Central memory CD8-positive, alpha-beta T cell (primary cell): ENCODE measurements around the gene RPS6KL1.

Experiments used
- ATAC-seq: fragments of 150-1000 bp; cut with Tn5 transposase; replicated peaks from 2 replicates; pipeline ENCODE4 v1.10.0; 2022; ENCODE audit warnings: mild to moderate bottlenecking, moderate FRiP score, moderate number of reproducible peaks; ENCODE audit not compliant: poor library complexity, severe bottlenecking; ENCODE audit errors: extremely low read depth
- DNase-seq, 2 donors: peaks; one replicate each; pipeline ENCODE4 v3.0.0; 2021; ENCODE audit warnings: low spot score in 2 of 2
- H3K27ac Mint-ChIP-seq: one replicate; pipeline ENCODE4 v1.8.0; 2022; ENCODE audit warnings: low read depth, mild to moderate bottlenecking, moderate library complexity, mixed read lengths
- H3K27me3 Mint-ChIP-seq: one replicate; pipeline ENCODE4 v1.8.0; 2022; ENCODE audit warnings: mixed read lengths
- H3K36me3 Mint-ChIP-seq: one replicate; pipeline ENCODE4 v1.8.0; 2022; ENCODE audit warnings: mild to moderate bottlenecking, moderate library complexity, mixed read lengths; ENCODE audit not compliant: insufficient read depth
- H3K4me1 Mint-ChIP-seq: one replicate; pipeline ENCODE4 v1.8.0; 2022; ENCODE audit warnings: mixed read lengths
- H3K4me3 Mint-ChIP-seq: one replicate; pipeline ENCODE4 v1.8.0; 2022; ENCODE audit warnings: mild to moderate bottlenecking, moderate library complexity, mixed read lengths
- H3K9me3 Mint-ChIP-seq: one replicate; pipeline ENCODE4 v1.8.0; 2022; ENCODE audit warnings: mixed read lengths

RPS6KL1 gene

DNA sequence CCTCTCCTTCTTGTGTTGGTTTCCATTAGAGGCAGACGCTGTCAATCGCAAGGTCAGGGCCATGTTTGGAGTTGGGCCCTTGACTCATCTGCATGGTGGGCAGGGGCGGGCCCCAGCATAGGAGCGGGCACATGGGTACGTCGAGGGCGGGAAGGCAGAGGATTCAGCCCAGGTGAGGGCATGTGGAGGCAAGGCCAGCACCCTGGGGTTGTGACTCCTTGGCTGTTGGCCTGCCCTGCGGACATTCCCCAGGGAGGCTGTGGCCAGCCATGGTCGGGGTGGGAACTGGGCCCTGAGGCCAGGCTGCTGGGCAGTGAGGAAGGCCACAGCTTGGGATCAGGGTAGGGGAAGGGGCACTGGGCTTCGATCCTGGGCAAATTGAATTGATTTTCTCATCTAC, 10.3 kb downstream of the RPS6KL1 start:
- no peak for DNase-seq
- Mint-ChIP-seq H3K9me3 (no peaks in the 10 kb centered on the region), H3K4me3 (no peak overlapping the region), H3K27ac (no peak overlapping the region), H3K4me1 (no peaks in the 10 kb centered on the region), H3K36me3 (peaks cover 3% of the 10 kb centered on the region), H3K27me3 (peaks cover 15% of the 10 kb centered on the region)
- no peak for ATAC-seq

GRCh38 chr14:74912111-74912510, 10.9 kb downstream of the RPS6KL1 start:
- H3K27ac Mint-ChIP-seq, result no peak overlapping the region
- DNase-seq (no peak), ATAC-seq (no peak)
- no peaks in the 10 kb centered on the region for H3K9me3 Mint-ChIP-seq
- no peaks in the 10 kb centered on the region for H3K4me1 Mint-ChIP-seq
- no peak overlapping the region for H3K4me3 Mint-ChIP-seq
- H3K27me3 Mint-ChIP-seq, result peaks cover 10% of the 10 kb centered on the region
- peaks cover 3% of the 10 kb centered on the region for H3K36me3 Mint-ChIP-seq

GRCh38 chr14:74911704-74912103, 11.4 kb downstream of the RPS6KL1 start:
- Mint-ChIP-seq H3K27me3 (peaks cover 9% of the 10 kb centered on the region), H3K4me3 (no peak overlapping the region), H3K4me1 (no peaks in the 10 kb centered on the region), H3K27ac (no peak overlapping the region), H3K36me3 (peaks cover 3% of the 10 kb centered on the region), H3K9me3 (no peaks in the 10 kb centered on the region)
- ATAC-seq, result no peak
- DNase-seq, result no peak

GRCh38 chr14:74911221-74911620, 11.8 kb downstream of the RPS6KL1 start:
- no peaks in the 10 kb centered on the region for H3K9me3 Mint-ChIP-seq
- H3K4me3 Mint-ChIP-seq, result no peak overlapping the region
- H3K4me1 Mint-ChIP-seq, result no peaks in the 10 kb centered on the region
- no peak overlapping the region for H3K27ac Mint-ChIP-seq
- ATAC-seq (no peak), DNase-seq (no peak)
- peaks cover 3% of the 10 kb centered on the region for H3K36me3 Mint-ChIP-seq
- H3K27me3 Mint-ChIP-seq, result peaks cover 6% of the 10 kb centered on the region

DNA sequence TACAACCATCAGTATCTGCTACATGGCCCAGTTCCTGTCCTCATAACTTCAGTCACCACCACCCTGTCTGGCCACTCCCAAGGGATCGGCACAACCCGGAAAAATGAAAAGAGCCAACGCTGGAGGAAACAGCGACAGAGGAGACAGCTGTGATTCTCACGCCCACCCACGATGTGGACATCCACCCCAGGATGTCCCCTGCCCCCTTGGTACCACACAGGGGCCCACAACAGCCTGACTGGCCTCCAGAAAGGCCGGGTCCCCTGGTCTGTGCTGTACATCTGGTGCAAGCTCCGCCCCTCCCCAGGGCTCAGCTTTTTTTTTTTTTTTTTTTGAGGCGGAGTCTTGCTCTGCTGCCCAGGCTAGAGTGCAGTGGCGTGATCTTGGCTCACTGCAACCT, 12.5 kb downstream of the RPS6KL1 start:
- Mint-ChIP-seq H3K27me3 (no peaks in the 10 kb centered on the region), H3K9me3 (no peaks in the 10 kb centered on the region), H3K4me1 (no peaks in the 10 kb centered on the region), H3K4me3 (no peak overlapping the region), H3K36me3 (peaks cover 6% of the 10 kb centered on the region), H3K27ac (no peak overlapping the region)
- DNase-seq (no peak), ATAC-seq (no peak)

- H3K4me3 Mint-ChIP-seq, result no peak overlapping the region
- no peaks in the 10 kb centered on the region for H3K27me3 Mint-ChIP-seq
- no peak overlapping the region for H3K27ac Mint-ChIP-seq
- DNase-seq (no peak), ATAC-seq (no peak)
- peaks cover 6% of the 10 kb centered on the region for H3K36me3 Mint-ChIP-seq
- H3K9me3 Mint-ChIP-seq, result no peaks in the 10 kb centered on the region
- peaks cover under 1% of the 10 kb centered on the region for H3K4me1 Mint-ChIP-seq
Observed at GRCh38 chr14:74909911-74910310, 13.1 kb downstream of the RPS6KL1 start.

DNA sequence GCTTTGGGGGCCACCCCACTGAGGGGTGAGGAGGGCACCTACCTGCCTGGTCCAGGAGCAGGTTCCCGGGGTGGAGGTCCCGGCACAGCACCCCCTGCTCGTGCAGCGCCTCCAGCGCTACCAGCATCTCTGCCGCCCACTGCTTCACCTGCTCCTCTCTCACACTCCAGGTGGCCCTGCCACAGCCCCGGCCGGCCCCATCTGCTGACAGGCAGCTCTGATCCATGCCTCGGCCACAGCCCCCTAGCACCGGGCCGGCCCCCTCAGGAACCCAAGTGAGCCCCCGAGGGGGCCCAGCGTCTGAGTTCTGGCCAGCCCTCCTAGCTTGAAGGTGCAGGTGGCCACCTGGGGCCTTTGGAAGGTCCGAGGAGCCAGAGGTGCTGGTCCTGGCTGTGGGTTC, 13.6 kb downstream of the RPS6KL1 start:
- Mint-ChIP-seq H3K4me1 (peaks cover 5% of the 10 kb centered on the region), H3K9me3 (no peaks in the 10 kb centered on the region), H3K36me3 (peaks cover 9% of the 10 kb centered on the region), H3K4me3 (no peak overlapping the region), H3K27me3 (no peaks in the 10 kb centered on the region), H3K27ac (no peak overlapping the region)
- DNase-seq (no peak), ATAC-seq (no peak)

DNA sequence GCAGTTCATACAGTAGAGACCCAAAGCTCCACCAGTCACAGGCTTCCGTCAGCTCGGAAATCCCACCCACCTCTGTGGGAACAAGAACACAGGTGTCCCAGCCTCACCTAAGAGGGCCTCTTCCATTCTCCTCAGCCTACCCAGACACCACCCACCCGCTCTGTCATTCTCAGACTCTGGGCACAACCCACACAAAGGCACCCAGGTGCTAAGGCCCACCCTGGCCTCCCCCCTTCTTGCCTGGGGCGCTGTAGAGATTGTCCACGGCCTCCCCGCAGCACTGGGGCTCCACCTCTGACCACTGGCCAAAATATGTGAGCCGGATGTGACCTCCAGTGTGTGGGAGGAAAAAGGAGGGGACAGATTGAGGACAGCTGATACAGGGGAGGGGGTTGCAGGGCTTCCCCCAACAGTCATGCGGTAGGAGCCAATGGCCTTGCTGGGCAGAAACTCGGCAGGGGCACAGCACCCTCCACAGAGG, 14.2 kb downstream of the RPS6KL1 start:
- DNase-seq, result no peak
- Mint-ChIP-seq H3K36me3 (peaks cover 9% of the 10 kb centered on the region), H3K27ac (no peak overlapping the region), H3K9me3 (no peaks in the 10 kb centered on the region), H3K4me1 (peaks cover 6% of the 10 kb centered on the region), H3K27me3 (no peaks in the 10 kb centered on the region), H3K4me3 (no peak overlapping the region)
- ATAC-seq, result no peak

DNA sequence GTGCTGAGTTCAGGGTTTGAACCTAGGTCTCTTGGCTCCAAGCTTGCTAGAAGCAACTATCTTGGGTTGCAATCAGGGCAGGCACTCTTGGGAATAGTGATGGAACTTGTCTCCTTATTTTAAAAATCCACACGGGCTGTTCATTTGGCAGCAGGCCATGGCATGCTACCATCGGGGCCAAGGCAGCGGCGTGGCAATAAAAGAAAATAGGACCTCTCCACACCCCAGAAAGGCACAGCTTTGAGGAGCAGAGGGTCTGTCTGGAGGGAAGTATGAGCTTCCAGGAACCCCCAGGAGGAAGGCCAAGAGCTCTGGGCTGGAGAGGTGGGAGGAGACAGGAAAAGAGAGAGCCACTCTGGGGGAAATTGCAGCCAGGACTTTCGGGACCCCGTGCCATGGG, 15.3 kb downstream of the RPS6KL1 start:
- Mint-ChIP-seq H3K9me3 (no peaks in the 10 kb centered on the region), H3K27me3 (no peaks in the 10 kb centered on the region), H3K4me3 (no peak overlapping the region), H3K4me1 (peaks cover 6% of the 10 kb centered on the region), H3K36me3 (peaks cover 18% of the 10 kb centered on the region), H3K27ac (no peak overlapping the region)
- ATAC-seq (no peak), DNase-seq (no peak)

GRCh38 chr14:74906925-74907521, 16.0 kb downstream of the RPS6KL1 start:
- ATAC-seq, result no peak
- peaks cover 6% of the 10 kb centered on the region for H3K4me1 Mint-ChIP-seq
- no peaks in the 10 kb centered on the region for H3K9me3 Mint-ChIP-seq
- no peak overlapping the region for H3K27ac Mint-ChIP-seq
- DNase-seq, result no peak
- no peaks in the 10 kb centered on the region for H3K27me3 Mint-ChIP-seq
- peaks cover 25% of the 10 kb centered on the region for H3K36me3 Mint-ChIP-seq
- H3K4me3 Mint-ChIP-seq, result no peak overlapping the region

- H3K4me3 Mint-ChIP-seq, result no peak overlapping the region
- H3K9me3 Mint-ChIP-seq, result no peaks in the 10 kb centered on the region
- ATAC-seq (peak; percentile 52), DNase-seq (peak; percentile 63 to 73)
- H3K27ac Mint-ChIP-seq, result no peak overlapping the region
- H3K36me3 Mint-ChIP-seq, result peaks cover 35% of the 10 kb centered on the region
- peaks cover 6% of the 10 kb centered on the region for H3K4me1 Mint-ChIP-seq
- H3K27me3 Mint-ChIP-seq, result no peaks in the 10 kb centered on the region
Observed at GRCh38 chr14:74905595-74906142, 17.4 kb downstream of the RPS6KL1 start.

DNA sequence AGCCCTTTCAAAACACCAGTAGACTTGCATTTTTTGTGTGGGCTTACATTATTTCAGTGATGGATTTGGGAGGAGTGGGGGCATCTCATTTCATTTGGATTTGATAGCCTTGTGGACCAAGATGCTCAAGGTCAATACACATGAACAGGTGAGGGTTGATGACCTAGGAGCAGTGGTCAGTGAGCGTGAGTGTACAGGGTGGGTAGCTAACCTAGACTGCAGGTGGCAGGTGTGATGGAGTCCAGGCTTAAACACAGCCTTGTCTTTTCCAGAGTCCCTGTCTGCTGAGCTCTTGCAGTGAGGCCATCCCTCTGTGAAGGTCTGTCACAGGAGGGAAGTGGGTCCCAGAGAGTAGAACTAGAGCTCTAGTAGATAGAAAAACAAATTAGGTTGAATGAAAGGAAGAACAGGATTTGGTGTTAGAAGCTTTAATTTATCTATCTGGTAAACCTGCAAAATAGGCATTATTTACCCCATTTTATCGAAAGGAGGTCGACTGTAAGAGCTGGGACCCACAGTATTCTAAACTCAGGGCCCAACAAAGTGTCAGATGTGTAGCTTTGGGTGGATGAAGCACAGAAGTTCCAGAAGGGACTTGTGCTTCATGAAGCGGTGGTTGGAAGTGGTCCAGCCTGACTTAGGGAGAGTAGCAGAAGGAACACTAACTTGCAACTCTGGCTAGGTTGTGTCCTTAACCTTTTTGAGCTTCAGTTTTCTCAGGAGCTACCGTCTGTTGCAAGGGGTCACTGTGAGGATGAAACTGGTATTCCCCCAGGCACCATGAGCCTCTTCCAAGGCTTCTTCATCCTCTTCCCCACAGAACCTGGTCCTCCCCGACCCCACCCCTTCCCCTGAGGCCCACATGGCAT, 18.2 kb downstream of the RPS6KL1 start:
- peaks cover 42% of the 10 kb centered on the region for H3K36me3 Mint-ChIP-seq
- H3K9me3 Mint-ChIP-seq, result no peaks in the 10 kb centered on the region
- H3K4me1 Mint-ChIP-seq, result peaks cover 6% of the 10 kb centered on the region
- no peak overlapping the region for H3K27ac Mint-ChIP-seq
- no peak for ATAC-seq
- H3K27me3 Mint-ChIP-seq, result no peaks in the 10 kb centered on the region
- no peak overlapping the region for H3K4me3 Mint-ChIP-seq
- no peak for DNase-seq
